A549 (cell line): ENCODE results near the gene PBX1.

Experiments
- CBX2 ChIP-seq: fragments of 200-600 bp; sonication (generic); IDR thresholded peaks from 2 replicates; pipeline ENCODE4 v1.6.1; 2016; ENCODE audit warnings: low read depth, mild to moderate bottlenecking, borderline replicate concordance
- CHD2 ChIP-seq: fragments of 150-350 bp; IDR thresholded peaks from 2 replicates; pipeline ENCODE4 v1.6.1; 2014; ENCODE audit warnings: low read length; ENCODE audit not compliant: partially characterized antibody
- EP300 ChIP-seq, 2 experiments: fragments of >200 bp; sonication (Bioruptor Twin); formaldehyde crosslinking; IDR thresholded peaks; 2 replicates in 1 of 2; 3 replicates in 1 of 2; pipeline ENCODE4 v1.6.1; 2016 to 2017
- RAD21 ChIP-seq, 2 experiments: fragments of >200 bp in 1 of 2; sonication (Bioruptor Twin) in 1 of 2; formaldehyde crosslinking in 1 of 2; IDR thresholded peaks in 1 of 2; conservative IDR thresholded peaks in 1 of 2; 2 replicates in 1 of 2; 3 replicates in 1 of 2; pipeline ENCODE4 v1.6.1; 2012 to 2018; ENCODE audit warnings: inconsistent platforms in 1 of 2
- RARB ChIP-seq: fragments of 250-450 bp; sonication (Bioruptor Pico); IDR thresholded peaks from 2 replicates; pipeline ENCODE4 v1.8.0; 2021; ENCODE audit warnings: mild to moderate bottlenecking, moderate library complexity
- RNF2 ChIP-seq: fragments of 200-600 bp; sonication (generic); IDR thresholded peaks from 2 replicates; pipeline ENCODE4 v1.6.1; 2016; ENCODE audit warnings: low read depth, mild to moderate bottlenecking, antibody characterized with exemption, moderate library complexity, borderline replicate concordance
- SREBF2 ChIP-seq: fragments of 450-650 bp; IDR thresholded peaks from 2 replicates; pipeline ENCODE4 v1.6.1; 2014; ENCODE audit warnings: mild to moderate bottlenecking, moderate library complexity
- TF ChIP-seq, protein P1 (sequence below): fragments of >200 bp; sonication (Bioruptor Twin); formaldehyde crosslinking; IDR thresholded peaks from 3 replicates; pipeline ENCODE4 v1.5.1; 2016

DNA sequence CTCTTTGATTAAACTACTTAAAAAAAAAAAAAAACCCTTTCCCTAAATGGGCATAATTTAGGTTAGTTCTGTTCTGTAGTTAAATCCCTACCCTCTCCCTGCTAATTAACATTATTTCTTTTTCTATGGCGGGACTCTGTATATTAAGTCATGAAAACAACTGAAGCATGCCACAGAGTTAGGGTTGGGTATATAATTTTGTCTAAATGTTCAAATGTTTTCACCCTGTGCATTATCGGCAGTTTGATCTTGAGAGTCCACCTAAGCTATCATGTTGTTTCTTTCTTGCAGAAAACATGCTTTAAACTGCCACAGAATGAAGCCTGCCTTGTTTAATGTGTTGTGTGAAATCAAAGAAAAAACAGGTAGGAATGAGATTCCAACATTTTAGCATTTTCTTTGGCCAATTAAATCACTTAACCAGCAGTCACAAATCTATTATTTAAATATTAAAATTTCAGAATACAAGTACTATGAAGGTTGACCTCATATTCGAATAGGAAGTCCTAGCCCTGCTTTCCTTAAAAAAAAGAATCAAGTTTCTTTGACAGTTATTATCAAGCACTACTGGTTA lies 4.0 kb downstream of the PBX1 start:
- TF ChIP-seq, protein P1, sequence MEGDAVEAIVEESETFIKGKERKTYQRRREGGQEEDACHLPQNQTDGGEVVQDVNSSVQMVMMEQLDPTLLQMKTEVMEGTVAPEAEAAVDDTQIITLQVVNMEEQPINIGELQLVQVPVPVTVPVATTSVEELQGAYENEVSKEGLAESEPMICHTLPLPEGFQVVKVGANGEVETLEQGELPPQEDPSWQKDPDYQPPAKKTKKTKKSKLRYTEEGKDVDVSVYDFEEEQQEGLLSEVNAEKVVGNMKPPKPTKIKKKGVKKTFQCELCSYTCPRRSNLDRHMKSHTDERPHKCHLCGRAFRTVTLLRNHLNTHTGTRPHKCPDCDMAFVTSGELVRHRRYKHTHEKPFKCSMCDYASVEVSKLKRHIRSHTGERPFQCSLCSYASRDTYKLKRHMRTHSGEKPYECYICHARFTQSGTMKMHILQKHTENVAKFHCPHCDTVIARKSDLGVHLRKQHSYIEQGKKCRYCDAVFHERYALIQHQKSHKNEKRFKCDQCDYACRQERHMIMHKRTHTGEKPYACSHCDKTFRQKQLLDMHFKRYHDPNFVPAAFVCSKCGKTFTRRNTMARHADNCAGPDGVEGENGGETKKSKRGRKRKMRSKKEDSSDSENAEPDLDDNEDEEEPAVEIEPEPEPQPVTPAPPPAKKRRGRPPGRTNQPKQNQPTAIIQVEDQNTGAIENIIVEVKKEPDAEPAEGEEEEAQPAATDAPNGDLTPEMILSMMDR = no peak
- no peak for TF ChIP-seq CHD2
- TF ChIP-seq CBX2 = no peak
- TF ChIP-seq RARB = no peak
- no peak for TF ChIP-seq RAD21 (conservative IDR thresholded peaks at IDR 0.05 in 1 of 2, IDR thresholded peaks at IDR 0.05 in 1 of 2)
- TF ChIP-seq EP300 (IDR thresholded peaks at IDR 0.05) = no peak
- no peak for TF ChIP-seq SREBF2
- TF ChIP-seq RNF2 = no peak
